Measurements from ENCODE around the gene ELF2. TPM values are rescaled to one million over a fixed set of nuclear protein-coding genes. Genes with fewer than 3 reads are reported as not detected.

Gene ELF2
- total and polyA plus RNA-seq, 2 experiments from 2014 or later, result 33.1 to 46.9 TPM

DNA sequence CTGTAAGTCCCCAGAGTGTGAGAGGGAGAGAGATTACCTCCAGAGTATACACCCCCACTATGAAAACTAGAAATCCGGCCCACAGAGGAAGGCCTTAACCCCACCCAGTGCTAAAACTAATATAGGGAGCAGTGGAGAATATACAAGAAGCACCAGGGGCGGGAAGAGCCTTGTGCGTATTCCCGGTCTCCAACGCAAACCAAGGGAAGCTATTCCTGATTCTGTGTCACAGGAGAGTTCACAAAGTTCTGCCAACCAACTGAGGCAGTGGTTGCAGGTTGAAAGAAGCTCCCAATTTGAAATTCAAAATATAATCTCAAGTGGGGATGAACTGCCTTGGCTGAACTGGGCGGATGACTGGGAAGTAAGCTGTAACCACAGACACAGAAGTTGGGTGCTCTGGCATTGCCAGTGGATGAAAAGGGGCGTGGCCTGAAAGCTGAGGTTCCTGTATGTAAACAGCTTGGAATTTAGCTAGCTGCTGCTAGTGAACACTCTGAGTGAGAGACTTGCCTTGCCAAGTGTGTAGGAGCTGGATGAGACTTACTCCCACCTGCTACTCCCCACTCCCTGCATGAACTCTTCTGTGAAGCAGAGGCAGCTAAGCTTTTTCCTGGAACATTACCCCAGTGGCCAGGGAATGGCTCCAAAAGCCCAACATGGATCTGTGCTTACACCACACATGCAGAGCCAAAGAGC is 32.7 kb downstream of the ELF2 start:
- H4K20me1 ChIP-seq (ENCODE audit: insufficient read depth, poor library complexity, severe bottlenecking), result peaks cover 11% of the 10 kb centered on the region
- no peaks in the 10 kb centered on the region for H3K36me3 ChIP-seq (replicated peaks; ENCODE audit: insufficient read depth, low read depth)
- no peaks in the 10 kb centered on the region for H3K4me1 ChIP-seq (ENCODE audit: insufficient read depth)
- TF ChIP-seq EZH2 (IDR thresholded peaks at IDR 0.05; ENCODE audit: borderline replicate concordance) (no peak), EZH2phosphoT487 (IDR thresholded peaks at IDR 0.05; ENCODE audit: low read depth, severe bottlenecking, unreplicated experiment) (no peak)
- TF ChIP-seq, protein P1, sequence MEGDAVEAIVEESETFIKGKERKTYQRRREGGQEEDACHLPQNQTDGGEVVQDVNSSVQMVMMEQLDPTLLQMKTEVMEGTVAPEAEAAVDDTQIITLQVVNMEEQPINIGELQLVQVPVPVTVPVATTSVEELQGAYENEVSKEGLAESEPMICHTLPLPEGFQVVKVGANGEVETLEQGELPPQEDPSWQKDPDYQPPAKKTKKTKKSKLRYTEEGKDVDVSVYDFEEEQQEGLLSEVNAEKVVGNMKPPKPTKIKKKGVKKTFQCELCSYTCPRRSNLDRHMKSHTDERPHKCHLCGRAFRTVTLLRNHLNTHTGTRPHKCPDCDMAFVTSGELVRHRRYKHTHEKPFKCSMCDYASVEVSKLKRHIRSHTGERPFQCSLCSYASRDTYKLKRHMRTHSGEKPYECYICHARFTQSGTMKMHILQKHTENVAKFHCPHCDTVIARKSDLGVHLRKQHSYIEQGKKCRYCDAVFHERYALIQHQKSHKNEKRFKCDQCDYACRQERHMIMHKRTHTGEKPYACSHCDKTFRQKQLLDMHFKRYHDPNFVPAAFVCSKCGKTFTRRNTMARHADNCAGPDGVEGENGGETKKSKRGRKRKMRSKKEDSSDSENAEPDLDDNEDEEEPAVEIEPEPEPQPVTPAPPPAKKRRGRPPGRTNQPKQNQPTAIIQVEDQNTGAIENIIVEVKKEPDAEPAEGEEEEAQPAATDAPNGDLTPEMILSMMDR (IDR thresholded peaks at IDR 0.05; ENCODE audit: poor library complexity), result no peak
- H3K79me2 ChIP-seq, result peaks cover 95% of the 10 kb centered on the region
- H3K27ac ChIP-seq, result no peak overlapping the region
- H3K9me2 ChIP-seq (replicated peaks; ENCODE audit: insufficient read depth), result no peaks in the 10 kb centered on the region
- no peaks in the 10 kb centered on the region for H3K9me3 ChIP-seq (ENCODE audit: low read depth)
- peak; percentile 25 for DNase-seq (ENCODE audit: low spot score)
- H2AFZ ChIP-seq, result no peak overlapping the region
- H3K27me3 ChIP-seq, result no peaks in the 10 kb centered on the region
- no peak overlapping the region for H3K4me3 ChIP-seq
- WGBS (ENCODE audit: low lambda C conversion rate, missing lambda C conversion rate), result 94% methylated on average over 7 of the region's 7 CpGs
- no peak overlapping the region for H3K4me2 ChIP-seq

DNA sequence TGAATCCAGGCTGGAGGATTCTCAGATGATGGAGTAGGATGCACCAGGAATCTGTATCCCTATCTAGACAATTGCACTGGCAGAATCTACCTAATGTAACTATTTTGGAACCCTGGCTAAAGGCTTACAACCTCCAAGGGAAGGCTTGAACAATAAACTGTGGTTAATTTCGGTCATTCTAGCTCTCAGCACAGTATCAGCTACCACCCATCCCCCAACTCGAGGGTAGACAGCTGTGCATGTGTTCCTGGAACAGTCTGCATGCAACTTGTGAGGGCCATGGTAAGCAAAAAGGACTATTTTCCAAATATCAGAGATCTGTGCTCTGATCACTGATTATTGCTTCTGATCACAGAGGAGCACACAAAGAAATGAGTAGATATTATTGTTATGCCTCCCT is 34.0 kb downstream of the ELF2 start:
- H3K4me1 ChIP-seq (ENCODE audit: insufficient read depth), result no peaks in the 10 kb centered on the region
- peaks cover 11% of the 10 kb centered on the region for H4K20me1 ChIP-seq (ENCODE audit: insufficient read depth, poor library complexity, severe bottlenecking)
- TF ChIP-seq, protein P1 (IDR thresholded peaks at IDR 0.05; ENCODE audit: poor library complexity), result no peak
- TF ChIP-seq EZH2 (IDR thresholded peaks at IDR 0.05; ENCODE audit: borderline replicate concordance) (no peak), EZH2phosphoT487 (IDR thresholded peaks at IDR 0.05; ENCODE audit: low read depth, severe bottlenecking, unreplicated experiment) (no peak)
- H2AFZ ChIP-seq, result no peak overlapping the region
- H3K36me3 ChIP-seq (replicated peaks; ENCODE audit: insufficient read depth, low read depth), result no peaks in the 10 kb centered on the region
- H3K27me3 ChIP-seq, result no peaks in the 10 kb centered on the region
- no peak overlapping the region for H3K27ac ChIP-seq
- no peaks in the 10 kb centered on the region for H3K9me2 ChIP-seq (replicated peaks; ENCODE audit: insufficient read depth)
- no peak for DNase-seq (ENCODE audit: low spot score)
- H3K79me2 ChIP-seq, result peaks cover 89% of the 10 kb centered on the region
- H3K9me3 ChIP-seq (ENCODE audit: low read depth), result no peaks in the 10 kb centered on the region
- H3K4me2 ChIP-seq, result no peak overlapping the region
- 61% methylated on average over 2 of the region's 2 CpGs for WGBS (ENCODE audit: low lambda C conversion rate, missing lambda C conversion rate)
- no peak overlapping the region for H3K4me3 ChIP-seq

DNA sequence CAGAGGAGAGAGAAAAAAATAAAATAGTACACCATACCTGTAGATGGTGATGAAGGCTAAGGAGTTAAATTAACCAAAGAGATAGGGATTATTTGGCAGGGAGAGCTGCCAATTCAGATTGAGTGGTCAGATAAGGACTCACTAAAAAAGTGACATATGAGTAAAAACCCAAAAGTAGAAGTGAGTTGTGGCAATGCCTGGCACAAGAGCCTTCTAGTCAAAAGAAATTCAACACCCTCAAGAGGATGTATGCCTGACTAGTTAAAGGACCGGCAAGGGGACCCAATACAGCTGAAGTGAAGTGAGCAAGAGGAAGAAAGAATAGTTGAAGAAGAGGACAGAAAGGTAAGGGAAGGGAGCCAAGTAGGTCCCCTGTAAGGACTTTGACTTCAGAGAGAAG is 34.9 kb downstream of the ELF2 start:
- no peaks in the 10 kb centered on the region for H3K27me3 ChIP-seq
- H3K4me1 ChIP-seq (ENCODE audit: insufficient read depth), result no peaks in the 10 kb centered on the region
- no peak overlapping the region for H2AFZ ChIP-seq
- H3K27ac ChIP-seq, result no peak overlapping the region
- DNase-seq (ENCODE audit: low spot score), result no peak
- H4K20me1 ChIP-seq (ENCODE audit: insufficient read depth, poor library complexity, severe bottlenecking), result peaks cover 9% of the 10 kb centered on the region
- H3K4me3 ChIP-seq, result no peak overlapping the region
- H3K4me2 ChIP-seq, result no peak overlapping the region
- H3K36me3 ChIP-seq (replicated peaks; ENCODE audit: insufficient read depth, low read depth), result no peaks in the 10 kb centered on the region
- no peaks in the 10 kb centered on the region for H3K9me2 ChIP-seq (replicated peaks; ENCODE audit: insufficient read depth)
- 97% methylated on average over 1 of the region's 1 CpG for WGBS (ENCODE audit: low lambda C conversion rate, missing lambda C conversion rate)
- H3K9me3 ChIP-seq (ENCODE audit: low read depth), result no peaks in the 10 kb centered on the region
- TF ChIP-seq EZH2phosphoT487 (IDR thresholded peaks at IDR 0.05; ENCODE audit: low read depth, severe bottlenecking, unreplicated experiment), result no peak
- no peak for TF ChIP-seq EZH2 (IDR thresholded peaks at IDR 0.05; ENCODE audit: borderline replicate concordance)
- TF ChIP-seq, protein P1 (IDR thresholded peaks at IDR 0.05; ENCODE audit: poor library complexity), result no peak
- H3K79me2 ChIP-seq, result peaks cover 81% of the 10 kb centered on the region

All from hepatocyte (in vitro differentiated cells).